ENCODE measurements around the gene SLC1A2. TPM values are rescaled to one million over a fixed set of nuclear protein-coding genes. Genes with fewer than 3 reads are reported as not detected.
"Not testable (repeated sequence)": the region's sequence is repeated elsewhere in the genome, so short reads cannot be mapped to it uniquely, and the experiment has no call there.

The SLC1A2 gene
- total RNA-seq, 1 experiment from 2014 or later: not detected

GRCh38 chr11:35231076-35231860 is 188.1 kb downstream of the SLC1A2 start:
- no peaks in the 10 kb centered on the region for H3K27me3 ChIP-seq
- no peak overlapping the region for H3K4me3 ChIP-seq
- no peak for DNase-seq
- H3K36me3 ChIP-seq: peaks cover 68% of the 10 kb centered on the region
- H3K9me3 ChIP-seq: peaks cover 9% of the 10 kb centered on the region

GRCh38 chr11:35230388-35230787 is 189.0 kb downstream of the SLC1A2 start:
- Histone ChIP-seq H3K9me3 (peaks cover 9% of the 10 kb centered on the region), H3K4me3 (no peak overlapping the region), H3K27me3 (no peaks in the 10 kb centered on the region), H3K36me3 (peaks cover 77% of the 10 kb centered on the region)
- no peak for DNase-seq

- H3K9me3 ChIP-seq: no peaks in the 10 kb centered on the region; the same call in 1 of the 2 replicates
- DNase-seq: no peak
- H3K4me3 ChIP-seq: no peak overlapping the region
- H3K27me3 ChIP-seq: no peaks in the 10 kb centered on the region
- H3K36me3 ChIP-seq: peaks cover 97% of the 10 kb centered on the region
These were observed 191.0 kb downstream of the SLC1A2 start for GRCh38 chr11:35228328-35228725.

DNA sequence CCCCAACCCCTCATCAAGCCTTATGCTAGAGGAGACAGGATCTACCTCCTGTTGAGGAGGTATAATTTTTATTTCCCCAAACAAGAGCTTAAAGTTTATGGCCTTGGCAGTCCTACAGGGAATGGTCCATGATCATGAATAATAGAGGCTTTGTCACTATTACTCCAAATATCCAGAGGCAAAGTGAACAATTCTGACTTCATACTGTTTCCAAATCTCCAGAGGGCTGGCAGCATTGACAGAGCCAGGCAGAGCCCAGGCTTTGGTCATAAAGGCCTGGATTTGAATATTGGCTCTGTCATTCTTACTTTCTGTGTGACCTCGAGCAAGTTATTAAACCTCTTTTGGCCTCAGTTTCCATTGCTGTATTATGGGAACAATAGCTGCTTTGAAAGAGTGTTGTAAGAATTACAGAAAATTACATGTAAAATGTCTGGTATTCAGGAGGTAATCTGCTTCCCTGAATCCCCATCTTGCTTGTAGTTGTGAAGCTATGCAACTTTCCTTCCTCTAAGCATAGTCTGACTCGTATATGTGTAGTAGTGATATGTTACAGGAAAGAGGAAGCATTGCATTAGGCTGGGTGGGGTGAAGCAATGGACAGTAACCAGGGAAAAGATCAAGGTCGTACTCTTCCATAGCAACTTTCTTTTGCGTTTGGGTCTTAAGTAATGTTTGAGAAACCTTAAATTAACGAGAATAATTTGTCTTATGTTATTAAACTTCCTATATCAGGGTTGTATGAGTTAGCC is 191.6 kb downstream of the SLC1A2 start:
- Histone ChIP-seq H3K27me3 (no peaks in the 10 kb centered on the region), H3K36me3 (peaks cover 100% of the 10 kb centered on the region), H3K9me3 (no peaks in the 10 kb centered on the region), H3K4me3 (no peak overlapping the region)
- DNase-seq: no peak

DNA sequence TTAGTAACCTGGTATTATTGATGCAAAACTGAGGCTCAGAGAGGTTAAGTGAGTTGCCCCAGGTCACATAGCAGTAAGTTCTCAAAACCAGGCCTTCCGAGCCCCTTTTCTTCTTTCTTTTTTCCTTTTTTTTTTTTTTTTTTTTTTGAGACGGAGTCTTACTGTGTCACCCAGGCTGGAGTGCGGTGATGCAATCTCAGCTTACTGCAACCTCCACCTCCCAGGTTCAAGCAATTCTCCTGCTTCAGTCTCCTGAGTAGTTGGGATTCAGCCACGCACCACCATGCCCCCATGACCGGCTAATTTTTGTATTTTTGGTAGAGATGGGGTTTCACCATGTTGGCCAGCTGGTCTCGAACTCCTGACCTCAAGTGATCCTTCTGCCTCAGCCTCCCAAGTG is 192.6 kb downstream of the SLC1A2 start:
- not testable (repeated sequence) for H3K4me3 ChIP-seq, H3K27me3 ChIP-seq, H3K9me3 ChIP-seq, DNase-seq
- H3K36me3 ChIP-seq: peaks cover 98% of the 10 kb centered on the region

GRCh38 chr11:35225946-35226520 is 193.3 kb downstream of the SLC1A2 start:
- Histone ChIP-seq H3K27me3 (no peaks in the 10 kb centered on the region), H3K9me3 (no peaks in the 10 kb centered on the region), H3K36me3 (peaks cover 98% of the 10 kb centered on the region), H3K4me3 (no peak overlapping the region)
- DNase-seq: no peak

- no peaks in the 10 kb centered on the region for H3K9me3 ChIP-seq
- H3K36me3 ChIP-seq: peaks cover 98% of the 10 kb centered on the region
- no peaks in the 10 kb centered on the region for H3K27me3 ChIP-seq
- no peak overlapping the region for H3K4me3 ChIP-seq
- DNase-seq: no peak
These were observed 195.4 kb downstream of the SLC1A2 start for GRCh38 chr11:35223991-35224390.

DNA sequence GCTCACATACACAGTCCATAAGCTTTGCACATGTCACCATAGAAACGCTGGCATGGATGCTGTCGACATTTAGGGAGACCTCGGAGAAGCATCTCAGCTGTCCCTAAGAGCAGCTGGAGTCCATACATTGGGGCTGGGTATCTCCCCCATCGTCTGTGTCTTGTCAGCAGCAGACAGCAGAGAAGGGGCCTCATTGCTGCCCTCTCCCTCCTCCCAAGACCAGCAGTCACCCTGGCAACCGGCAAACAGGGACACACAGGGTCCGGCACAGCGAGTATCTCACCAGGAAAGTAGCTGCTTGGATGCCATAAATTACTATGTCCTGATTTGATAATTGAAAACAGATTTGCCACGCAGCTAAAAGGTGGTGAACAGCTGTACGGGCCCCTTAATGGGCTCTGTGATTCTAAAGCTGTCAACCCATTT is 196.0 kb downstream of the SLC1A2 start:
- no peak for DNase-seq
- H3K27me3 ChIP-seq: no peaks in the 10 kb centered on the region
- no peaks in the 10 kb centered on the region for H3K9me3 ChIP-seq
- no peak overlapping the region for H3K4me3 ChIP-seq
- H3K36me3 ChIP-seq: peaks cover 98% of the 10 kb centered on the region

DNA sequence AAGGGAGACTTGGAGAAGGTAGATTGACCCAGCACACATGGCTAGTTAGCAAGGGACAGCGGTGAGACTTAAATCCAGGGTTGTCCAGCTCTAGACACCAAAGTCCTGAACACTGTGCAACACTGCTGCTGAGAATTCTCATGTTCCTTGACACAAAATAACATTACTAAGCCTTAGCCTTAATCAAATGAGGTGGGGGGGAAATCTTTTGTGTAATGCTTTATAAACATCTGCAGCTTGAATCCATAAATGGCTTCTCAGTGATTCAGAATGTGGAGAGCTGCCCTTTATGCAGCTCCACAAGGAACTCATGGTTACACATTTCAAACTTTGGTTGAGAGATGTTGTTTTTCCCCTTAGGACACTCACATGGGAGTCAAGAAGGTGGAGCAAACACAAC is 200.4 kb downstream of the SLC1A2 start:
- DNase-seq: no peak
- H3K36me3 ChIP-seq: peaks cover 96% of the 10 kb centered on the region
- H3K9me3 ChIP-seq: no peaks in the 10 kb centered on the region
- no peak overlapping the region for H3K4me3 ChIP-seq
- H3K27me3 ChIP-seq: no peaks in the 10 kb centered on the region

- no peak for DNase-seq
These were observed 202.2 kb downstream of the SLC1A2 start for GRCh38 chr11:35216962-35217678.

DNA sequence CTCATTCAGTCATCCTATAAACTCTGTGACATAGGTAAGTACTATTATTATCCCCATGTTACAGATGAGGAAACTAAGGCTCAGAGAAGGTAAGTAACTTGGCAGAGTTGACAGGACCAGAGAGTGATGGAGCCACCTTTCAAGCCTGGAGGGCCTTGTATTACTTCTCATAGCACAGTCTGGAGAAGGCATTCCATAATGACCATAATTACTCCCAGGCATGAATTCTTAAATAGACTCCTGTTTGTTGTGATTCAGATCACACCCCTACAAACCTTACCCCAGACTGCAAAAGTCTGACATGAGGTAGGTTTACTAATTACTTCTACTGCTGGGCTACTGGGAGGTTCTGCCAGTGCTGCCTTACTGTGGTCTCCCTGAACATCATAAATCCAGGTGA is 203.4 kb downstream of the SLC1A2 start:
- H3K27me3 ChIP-seq: no peaks in the 10 kb centered on the region
- H3K9me3 ChIP-seq: no peaks in the 10 kb centered on the region
- H3K36me3 ChIP-seq: peaks cover 99% of the 10 kb centered on the region
- no peak overlapping the region for H3K4me3 ChIP-seq
- no peak for DNase-seq

More at GRCh38 chr11:35216962-35217678, 202.2 kb downstream of the SLC1A2 start:
- Histone ChIP-seq H3K9me3 (no peaks in the 10 kb centered on the region), H3K36me3 (peaks cover 99% of the 10 kb centered on the region), H3K27me3 (no peaks in the 10 kb centered on the region), H3K4me3 (no peak overlapping the region)

DNA sequence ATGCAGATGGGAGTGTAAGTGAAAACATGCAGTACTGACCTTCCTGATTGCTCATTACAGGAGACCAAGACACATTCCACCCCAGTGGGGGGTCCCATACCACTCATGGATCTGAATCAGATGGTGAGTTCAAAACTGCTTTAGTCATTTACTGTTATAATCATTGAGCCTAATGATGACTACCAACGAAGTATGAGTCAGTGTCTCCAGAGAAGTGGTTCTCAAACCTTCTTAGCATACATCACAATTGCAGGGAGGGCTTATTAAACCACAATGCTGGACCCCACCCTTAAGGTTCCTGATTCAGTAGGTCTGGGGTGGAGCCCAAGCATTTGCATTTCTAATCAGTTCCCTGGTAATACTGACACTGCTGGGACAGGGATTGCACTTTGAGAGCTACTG is 204.6 kb downstream of the SLC1A2 start:
- no peaks in the 10 kb centered on the region; the same call in 1 of the 2 replicates for H3K9me3 ChIP-seq
- H3K36me3 ChIP-seq: peaks cover 99% of the 10 kb centered on the region
- no peaks in the 10 kb centered on the region for H3K27me3 ChIP-seq
- peak; percentile 93 for DNase-seq
- no peak overlapping the region for H3K4me3 ChIP-seq

- DNase-seq: no peak
- Histone ChIP-seq H3K27me3 (no peaks in the 10 kb centered on the region), H3K36me3 (peaks cover 99% of the 10 kb centered on the region), H3K9me3 (no peaks in the 10 kb centered on the region; the same call in 1 of the 2 replicates), H3K4me3 (no peak overlapping the region)
These were observed 205.1 kb downstream of the SLC1A2 start for GRCh38 chr11:35214226-35214770.

GRCh38 chr11:35211952-35212351 is 207.4 kb downstream of the SLC1A2 start:
- peaks cover 100% of the 10 kb centered on the region for H3K36me3 ChIP-seq
- no peaks in the 10 kb centered on the region; the same call in 1 of the 2 replicates for H3K9me3 ChIP-seq
- no peak for DNase-seq
- no peak overlapping the region for H3K4me3 ChIP-seq
- no peaks in the 10 kb centered on the region for H3K27me3 ChIP-seq

DNA sequence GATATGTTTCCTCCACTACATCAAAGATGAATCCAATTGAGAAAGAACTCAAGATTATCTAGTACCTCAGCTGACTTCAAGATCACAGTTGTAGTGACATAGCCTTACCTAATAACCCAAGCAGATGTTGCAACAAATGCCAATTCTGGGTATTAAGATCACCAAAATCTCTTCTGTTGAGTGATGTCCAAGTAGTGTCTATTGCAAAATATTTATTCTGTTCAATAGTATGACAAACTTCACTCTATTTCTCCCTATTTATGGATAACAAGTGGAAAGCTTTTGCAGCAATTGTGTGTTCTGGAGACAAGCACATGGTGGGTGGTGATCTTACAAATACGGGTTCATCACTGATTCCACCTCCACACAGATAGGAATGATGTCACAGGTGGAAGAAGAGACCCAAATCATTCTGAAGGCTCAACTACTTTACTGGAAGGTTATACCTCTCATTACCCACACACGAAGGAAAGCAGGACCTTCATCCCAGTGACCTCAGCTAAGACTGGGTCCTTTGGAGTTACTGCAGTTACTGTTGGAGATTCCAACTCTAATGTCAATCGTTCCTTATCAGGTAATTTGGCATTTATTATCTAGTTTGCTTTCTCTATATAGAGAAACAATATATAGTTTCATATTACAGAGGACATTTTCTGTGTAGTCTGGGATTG is 208.3 kb downstream of the SLC1A2 start:
- DNase-seq: no peak
- Histone ChIP-seq H3K4me3 (no peak overlapping the region), H3K9me3 (no peaks in the 10 kb centered on the region; the same call in 1 of the 2 replicates), H3K36me3 (peaks cover 99% of the 10 kb centered on the region), H3K27me3 (no peaks in the 10 kb centered on the region)

DNA sequence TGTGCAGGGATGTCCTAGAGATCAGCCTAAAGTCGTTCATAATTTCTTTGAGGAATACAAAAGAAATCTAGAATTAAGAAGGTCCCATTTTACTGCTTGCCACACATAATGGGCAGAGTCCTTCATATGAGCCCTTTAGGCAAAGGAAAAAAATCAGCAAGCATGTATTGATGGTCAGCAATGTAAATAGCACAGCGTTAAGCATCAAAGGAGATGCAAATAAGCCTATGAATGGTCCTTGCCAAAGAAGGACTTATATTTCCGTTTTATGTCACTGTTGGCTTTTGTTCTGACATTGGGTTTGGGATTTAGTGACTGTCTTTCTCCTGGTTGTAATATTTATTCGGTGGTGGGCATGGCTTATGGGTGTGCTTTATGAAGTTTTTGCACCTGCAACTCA is 210.6 kb downstream of the SLC1A2 start:
- H3K4me3 ChIP-seq: no peak overlapping the region
- H3K27me3 ChIP-seq: no peaks in the 10 kb centered on the region
- H3K9me3 ChIP-seq: no peaks in the 10 kb centered on the region; the same call in 1 of the 2 replicates
- DNase-seq: no peak
- H3K36me3 ChIP-seq: peaks cover 99% of the 10 kb centered on the region

Data from MG63 (cell line).